Left cardiac atrium (tissue), 4 donors: ENCODE data around the gene MYRIP. TPM values are rescaled to one million over a fixed set of nuclear protein-coding genes. Genes with fewer than 3 reads are reported as not detected.
A peak's percentile ranks its signal among the peaks of the same experiment; 100 is the strongest.
"Not testable (repeated sequence)": the region's sequence is repeated elsewhere in the genome, so short reads cannot be mapped to it uniquely, and the experiment has no call there.

Experiments
- ATAC-seq, 2 donors: fragments of 200-7000 bp; cut with Tn5 transposase; one replicate each; pipeline ENCODE4 v1.9.1; 2020; ENCODE audit warnings: mild to moderate bottlenecking in 2 of 2, moderate library complexity in 2 of 2
- DNase-seq: peaks from one replicate; pipeline ENCODE4 v3.0.0-alpha.2; 2020
- intact Hi-C, 2 donors: fragments of 100-400 bp; cut with DNase I; formaldehyde crosslinking; loops; one replicate each; pipeline versions ENCODE4 v1.14.1 to v1.15.1; 2022 to 2023
- total RNA-seq, 2 donors: library from RNA; stranded (reverse); fragmentation: NEBNext Ultra II Directional; extraction: Animal tissue kit (Norgen Biotek cat#: 25700); gene quantifications; one replicate each; pipeline ENCODE4 v1.2.1, GENCODE V29; 2021
- donor health status: DM: no; HTN: yes; CAD: no.
- donor health status: DM: no; HTN: yes; CAD: no; lungs with severe emphysema.
- donor health status: DM: yes; HTN: yes; CAD: no.
- donor health status: Dilated cardiomyopathy.

MYRIP gene
- total RNA-seq, 2 donors from 2014 or later = 2.3 to 6.8 TPM

GRCh38 chr3:40055361-40055760 is 246.0 kb downstream of the MYRIP start:
- ATAC-seq = no peak
- intact Hi-C loops = no loop called here
- no peak for DNase-seq

- intact Hi-C loops = no loop called here
- DNase-seq (no peak), ATAC-seq (no peak)
These were observed 246.5 kb downstream of the MYRIP start for GRCh38 chr3:40055956-40056355.

GRCh38 chr3:40057077-40057476 is 247.7 kb downstream of the MYRIP start:
- intact Hi-C loops = no loop called here
- no peak for DNase-seq
- ATAC-seq = no peak

GRCh38 chr3:40057786-40058185 is 248.4 kb downstream of the MYRIP start:
- DNase-seq (no peak), ATAC-seq (no peak)
- intact Hi-C loops = no loop called here

GRCh38 chr3:40068636-40069035 is 259.2 kb downstream of the MYRIP start:
- intact Hi-C loops = no loop called here
- ATAC-seq (no peak), DNase-seq (no peak)

- DNase-seq (no peak), ATAC-seq (no peak)
- intact Hi-C loops = no loop called here
These were observed 261.4 kb downstream of the MYRIP start for GRCh38 chr3:40070816-40071215.

- DNase-seq (no peak), ATAC-seq (no peak)
- intact Hi-C loops = no loop called here
These were observed 262.4 kb downstream of the MYRIP start for GRCh38 chr3:40071683-40072238.

GRCh38 chr3:40073310-40074007 is 264.1 kb downstream of the MYRIP start:
- ATAC-seq = no peak
- intact Hi-C loops = no loop called here

GRCh38 chr3:40077139-40077538 is 267.7 kb downstream of the MYRIP start:
- DNase-seq, ATAC-seq, intact Hi-C loops: not testable (repeated sequence)

More at GRCh38 chr3:40073310-40074007, 264.1 kb downstream of the MYRIP start:
- no peak for DNase-seq

GRCh38 chr3:40077828-40078492 is 268.6 kb downstream of the MYRIP start:
- DNase-seq, ATAC-seq, intact Hi-C loops: not testable (repeated sequence)

GRCh38 chr3:40078590-40078989 is 269.2 kb downstream of the MYRIP start:
- no peak for ATAC-seq
- intact Hi-C loops = no loop called here
- no peak for DNase-seq

GRCh38 chr3:40079203-40079846 is 269.9 kb downstream of the MYRIP start:
- intact Hi-C loops = no loop called here
- ATAC-seq = no peak
- no peak for DNase-seq

GRCh38 chr3:40079847-40080240 is 270.4 kb downstream of the MYRIP start:
- ATAC-seq (no peak), DNase-seq (no peak)
- intact Hi-C loops = no loop called here

GRCh38 chr3:40083066-40083465 is 273.7 kb downstream of the MYRIP start:
- intact Hi-C loops = no loop called here
- ATAC-seq (no peak), DNase-seq (no peak)

GRCh38 chr3:40084424-40084823 is 275.0 kb downstream of the MYRIP start:
- ATAC-seq, intact Hi-C loops, DNase-seq: not testable (repeated sequence)

GRCh38 chr3:40086890-40087883 is 277.8 kb downstream of the MYRIP start:
- ATAC-seq (peak in 1 of 2 donors; percentile 54), DNase-seq (no peak)
- intact Hi-C loops = no loop called here

- intact Hi-C loops = no loop called here
- ATAC-seq (no peak), DNase-seq (no peak)
These were observed 279.2 kb downstream of the MYRIP start for GRCh38 chr3:40088527-40089170.

- DNase-seq = peak; percentile 25
- intact Hi-C loops = no loop called here
- peak in 1 of 2 donors; percentile 92 for ATAC-seq
These were observed 287.3 kb downstream of the MYRIP start for GRCh38 chr3:40096661-40097111.
